SK-N-SH (cell line): ENCODE results near the gene BOD1L1. TPM values are rescaled to one million over a fixed set of nuclear protein-coding genes. Genes with fewer than 3 reads are reported as not detected.

ENCODE experiments used
- CTCF ChIA-PET: fragments of 300-600, 350-600 bp; formaldehyde crosslinking; extraction: SDS; loops from one replicate; lab custom pipeline; 2021; lab: Yijun Ruan, JAX
- POLR2A ChIA-PET: fragments of 350-600 bp; sonication (Branson Sonifier 250); formaldehyde crosslinking; extraction: SDS; loops from one replicate; lab custom pipeline; 2020; ENCODE audit warnings: antibody characterized with exemption, inconsistent platforms; lab: Yijun Ruan, JAX
- DNase-seq: peaks from one replicate; pipeline ENCODE4 v3.0.0; 2012
- H2AFZ ChIP-seq: fragments of 200-600 bp; sonication (generic); 2 replicates; pipeline ENCODE4 v1.8.1; 2016; ENCODE audit warnings: antibody characterized with exemption, mild to moderate bottlenecking, low read depth
- H3F3A ChIP-seq: fragments of 200-600 bp; sonication (generic); replicated peaks from 2 replicates; pipeline ENCODE3; 2016; ENCODE audit warnings: antibody characterized with exemption, mild to moderate bottlenecking; ENCODE audit not compliant: insufficient read depth
- H3K27ac ChIP-seq, 2 experiments: fragments of 200-500 bp in 1 of 2; fragments of 200-600 bp in 1 of 2; sonication (Bioruptor generic) in 1 of 2; sonication (generic), shearing (Covaris generic) in 1 of 2; 2 replicates each; pipeline versions ENCODE4 v1.5.1 to v1.6.1; 2014 to 2016; ENCODE audit warnings: low read depth in 2 of 2, inconsistent platforms in 1 of 2, low read length in 1 of 2, mild to moderate bottlenecking in 1 of 2, mixed read lengths in 1 of 2
- H3K27me3 ChIP-seq: fragments of 200-600 bp; sonication (generic), shearing (Covaris generic); 2 replicates; pipeline ENCODE4 v1.6.1; 2016; ENCODE audit warnings: mixed run types; ENCODE audit not compliant: insufficient read depth
- H3K36me3 ChIP-seq, 2 experiments: fragments of 200-500 bp in 1 of 2; fragments of 200-600 bp in 1 of 2; sonication (Bioruptor generic) in 1 of 2; sonication (generic) in 1 of 2; replicated peaks in 1 of 2; 2 replicates each; pipeline versions ENCODE3 to v1.5.1; 2014 to 2016; ENCODE audit warnings: low read length in 1 of 2, mild to moderate bottlenecking in 1 of 2; ENCODE audit not compliant: insufficient read depth in 2 of 2, control insufficient read depth in 1 of 2
- H3K4me1 ChIP-seq, 2 experiments: fragments of 200-500 bp in 1 of 2; fragments of 200-600 bp in 1 of 2; sonication (Bioruptor generic) in 1 of 2; sonication (generic), shearing (Covaris generic) in 1 of 2; 2 replicates each; pipeline versions ENCODE4 v1.5.1 to v1.6.1; 2014 to 2016; ENCODE audit warnings: low read depth in 1 of 2, low read length in 1 of 2, mixed run types in 1 of 2; ENCODE audit not compliant: insufficient read depth in 2 of 2, control insufficient read depth in 1 of 2
- H3K4me2 ChIP-seq: fragments of 200-600 bp; sonication (generic), shearing (Covaris generic); 2 replicates; pipeline ENCODE4 v1.6.1; 2017; ENCODE audit warnings: mixed run types
- H3K4me3 ChIP-seq, 2 experiments: fragments of 200-500 bp in 1 of 2; fragments of 200-600 bp in 1 of 2; sonication (Bioruptor generic) in 1 of 2; sonication (generic), shearing (Covaris generic) in 1 of 2; 2 replicates each; pipeline versions ENCODE4 v1.5.1 to v1.8.1; 2014 to 2016; ENCODE audit warnings: low read depth in 2 of 2, inconsistent platforms in 1 of 2, low read length in 1 of 2, mild to moderate bottlenecking in 1 of 2, mixed read lengths in 1 of 2, moderate library complexity in 1 of 2
- H3K79me2 ChIP-seq: fragments of 200-600 bp; sonication (generic); 2 replicates; pipeline ENCODE4 v1.8.1; 2017; ENCODE audit warnings: mild to moderate bottlenecking; ENCODE audit not compliant: insufficient read depth
- H3K9ac ChIP-seq: fragments of 200-600 bp; sonication (generic); 2 replicates; pipeline ENCODE4 v1.6.1; 2017; ENCODE audit warnings: mixed run types
- H3K9me2 ChIP-seq: fragments of 200-600 bp; sonication (generic); 2 replicates; pipeline ENCODE4 v1.6.1; 2017; ENCODE audit warnings: mixed run types
- H3K9me3 ChIP-seq: fragments of 200-600 bp; sonication (generic); 2 replicates; pipeline ENCODE4 v1.6.1; 2017; ENCODE audit warnings: mixed run types, mild to moderate bottlenecking, moderate library complexity
- H4K20me1 ChIP-seq: fragments of 200-600 bp; sonication (generic); 2 replicates; pipeline ENCODE4 v1.6.1; 2017; ENCODE audit warnings: mild to moderate bottlenecking, mixed run types; ENCODE audit not compliant: insufficient read depth
- CHD2 ChIP-seq: fragments of 150-350 bp; IDR thresholded peaks from 2 replicates; pipeline ENCODE4 v1.6.1; 2018; ENCODE audit warnings: low read length; ENCODE audit not compliant: partially characterized antibody
- EP300 ChIP-seq, 2 experiments: IDR thresholded peaks; 2 replicates each; pipeline versions ENCODE4 v1.4.0 to v1.6.1; 2012; ENCODE audit warnings: borderline replicate concordance in 1 of 2, low read depth in 1 of 2, low read length in 1 of 2
- EZH2phosphoT487 ChIP-seq: fragments of 200-600 bp; sonication (generic); IDR thresholded peaks from 2 replicates; pipeline ENCODE4 v1.6.1; 2017; ENCODE audit warnings: low read depth, mixed run types, mild to moderate bottlenecking, antibody characterized with exemption, moderate library complexity, borderline replicate concordance
- FOXM1 ChIP-seq: IDR thresholded peaks from 2 replicates; pipeline ENCODE4 v1.4.0; 2012; ENCODE audit warnings: low read depth, mild to moderate bottlenecking
- GATA2 ChIP-seq: sonication (generic); formaldehyde crosslinking; IDR thresholded peaks from 2 replicates; pipeline ENCODE4 v1.5.0; 2020; ENCODE audit warnings: mild to moderate bottlenecking, missing genetic modification reagents
- IRF3 ChIP-seq: fragments of 150-350 bp; IDR thresholded peaks from 2 replicates; pipeline ENCODE4 v1.6.1; 2016; ENCODE audit warnings: mild to moderate bottlenecking, low read depth, low read length
- MXI1 ChIP-seq: IDR thresholded peaks from 2 replicates; pipeline ENCODE4 v1.6.1; 2012; ENCODE audit warnings: mild to moderate bottlenecking, low read depth, low read length, improper control_type of control experiment
- NFIC ChIP-seq: IDR thresholded peaks from 2 replicates; pipeline ENCODE4 v1.4.0; 2012; ENCODE audit warnings: borderline replicate concordance
- TEAD4 ChIP-seq: IDR thresholded peaks from 2 replicates; pipeline ENCODE4 v1.4.0; 2012; ENCODE audit warnings: mild to moderate bottlenecking, borderline replicate concordance; ENCODE audit not compliant: insufficient read depth
- WGBS: methylation state at CpG from one replicate; pipeline ENCODE4 v1.1.6; 2017; ENCODE audit warnings: low lambda C conversion rate; 5-methylcytosine and 5-hydroxymethylcytosine counted together
- polyA plus RNA-seq, 3 experiments: library from polyadenylated mRNA; depleted of rRNA; stranded (reverse); fragments of >200 nt; gene quantifications; 2 replicates each; pipeline ENCODE4 v1.2.3, GENCODE V29; 2012
- TF ChIP-seq, protein P1 (sequence below): IDR thresholded peaks from 2 replicates; pipeline ENCODE4 v1.4.0; 2012; ENCODE audit warnings: low read depth

Gene BOD1L1
- polyA plus RNA-seq, 1 of the 3 experiments (the other 2 are of a cell fraction) = 12.5 TPM

GRCh38 chr4:13547485-13548041 lies 80.0 kb downstream of the BOD1L1 start:
- Histone ChIP-seq H3K9ac (no peak overlapping the region), H3K4me1 (peaks cover 5% of the 10 kb centered on the region in 2 experiments; a peak in 2 of 4 replicates), H3K9me2 (no peaks in the 10 kb centered on the region), H3K4me2 (peak overlapping the region; percentile 35; the same call in 1 of the 2 replicates), H4K20me1 (no peaks in the 10 kb centered on the region), H3K36me3 (no peaks in the 10 kb centered on the region), H3K9me3 (no peaks in the 10 kb centered on the region), H3K79me2 (no peaks in the 10 kb centered on the region), H3K27me3 (peaks cover 51% of the 10 kb centered on the region), H3K27ac (no peak overlapping the region), H3F3A (no peaks in the 10 kb centered on the region), H2AFZ (no peak overlapping the region), H3K4me3 (no peak overlapping the region; a peak in 1 of 4 replicates)
- TF ChIP-seq EP300 (IDR thresholded peaks at IDR 0.05; ENCODE audit: borderline replicate concordance in 1 of 2, low read depth in 1 of 2, low read length in 1 of 2) (no peak), EZH2phosphoT487 (peak; percentile 85; the same call in 1 of the 2 replicates), FOXM1 (no peak), NFIC (no peak), MXI1 (no peak), IRF3 (no peak)
- TF ChIP-seq, protein P1, sequence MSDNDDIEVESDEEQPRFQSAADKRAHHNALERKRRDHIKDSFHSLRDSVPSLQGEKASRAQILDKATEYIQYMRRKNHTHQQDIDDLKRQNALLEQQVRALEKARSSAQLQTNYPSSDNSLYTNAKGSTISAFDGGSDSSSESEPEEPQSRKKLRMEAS = no peak
- POLR2A ChIA-PET = no interaction called here
- 10% methylated on average over 24 of the region's 56 CpGs for WGBS
- CTCF ChIA-PET = interaction anchor here (0.8 to 1.5 kb wide), 15 partner anchors 8 to 869 kb away, joined by 3 to 9 read pairs (median 4); partner anchors contain the start of gene RAB28
- DNase-seq = peak; percentile 56

DNA sequence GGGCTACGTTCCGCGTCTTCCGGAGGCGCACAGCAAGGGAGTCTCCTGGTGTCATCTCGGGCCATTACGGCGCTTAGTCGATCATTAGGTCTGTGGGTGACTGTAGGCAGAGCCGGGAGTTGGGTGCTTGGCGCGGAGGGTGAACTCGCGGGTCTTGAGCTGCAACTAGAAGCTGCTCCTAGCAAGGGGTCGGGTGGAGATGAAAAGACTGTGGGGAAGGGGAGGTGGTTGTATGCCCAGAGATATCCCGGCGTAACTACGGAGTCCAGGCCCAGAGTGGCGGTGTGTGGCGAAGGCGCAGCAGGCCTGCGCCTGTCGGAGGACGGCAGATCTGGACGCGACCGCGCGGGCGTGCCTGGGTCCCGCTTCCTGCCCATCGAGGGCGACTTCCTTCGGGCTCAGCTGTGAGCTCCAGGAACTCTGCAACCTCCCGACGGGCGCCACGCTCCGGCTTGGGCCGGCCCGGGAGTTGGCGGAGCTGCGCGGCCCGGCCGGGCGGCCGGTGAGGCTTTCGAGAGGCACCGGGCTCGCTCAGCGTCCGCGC lies 80.5 kb downstream of the BOD1L1 start:
- DNase-seq = peak; percentile 54
- peaks cover 56% of the 10 kb centered on the region for H3K27me3 ChIP-seq
- ChIA-PET CTCF (interaction anchor here (0.8 to 1.5 kb wide), 4 partner anchors 10 to 696 kb away, joined by 3 to 4 read pairs (median 3); no protein-coding TSS in a partner anchor), POLR2A (no interaction called here)
- H3K27ac ChIP-seq = no peak overlapping the region
- H3K79me2 ChIP-seq = no peaks in the 10 kb centered on the region
- peaks cover 5% of the 10 kb centered on the region in 2 experiments; a peak in 2 of 4 replicates for H3K4me1 ChIP-seq
- WGBS = 18% methylated on average over 33 of the region's 54 CpGs
- no peak overlapping the region; a peak in 1 of 4 replicates for H3K4me3 ChIP-seq
- H3K4me2 ChIP-seq = peak overlapping the region; percentile 35; the same call in 1 of the 2 replicates
- no peak overlapping the region for H3K9ac ChIP-seq
- no peaks in the 10 kb centered on the region for H4K20me1 ChIP-seq
- no peaks in the 10 kb centered on the region for H3K9me2 ChIP-seq
- no peaks in the 10 kb centered on the region for H3F3A ChIP-seq
- H2AFZ ChIP-seq = 0 out of 2 replicates have a peak overlapping the region, but pooled peaks have one; percentile 31
- no peaks in the 10 kb centered on the region for H3K36me3 ChIP-seq
- TF ChIP-seq EZH2phosphoT487 (peak; percentile 64; the same call in 1 of the 2 replicates), GATA2 (no peak), CHD2 (no peak), TEAD4 (no peak), IRF3 (no peak)
- no peaks in the 10 kb centered on the region for H3K9me3 ChIP-seq
